ENCODE results near the gene IFT74.

The IFT74 gene
- total RNA-seq = 5.3 to 18.3 (median 11.0) reads per million in 17 experiments

GRCh38 chr9:26955921-26956859 lies at the start of gene IFT74:
Gene IFT74, plus strand, starts transcription at chr9:26956412. Its CDS starts 5,556 bp downstream, at chr9:26961968.
- DNase-seq = peak; percentile 98 to 100 (median 99)

- no peak for DNase-seq
Measured at GRCh38 chr9:26913138-26913668, 43.0 kb upstream of the IFT74 start.

GRCh38 chr9:26919698-26920097 lies 36.5 kb upstream of the IFT74 start:
- DNase-seq = no peak

GRCh38 chr9:26925609-26926008 lies 30.6 kb upstream of the IFT74 start:
- DNase-seq = no peak

GRCh38 chr9:26928902-26929495 lies 27.2 kb upstream of the IFT74 start:
- DNase-seq = no peak

- DNase-seq = no peak
Measured at GRCh38 chr9:26935847-26936246, 20.4 kb upstream of the IFT74 start.

- no peak for DNase-seq
Measured at GRCh38 chr9:26937816-26938371, 18.3 kb upstream of the IFT74 start.

GRCh38 chr9:26939955-26940711 lies 16.1 kb upstream of the IFT74 start:
- DNase-seq = no peak

GRCh38 chr9:26940779-26941178 lies 15.4 kb upstream of the IFT74 start:
- no peak for DNase-seq

GRCh38 chr9:26945591-26945990 lies 10.6 kb upstream of the IFT74 start:
- no peak for DNase-seq

- peak; percentile 91 to 95 (median 94) for DNase-seq
Measured at GRCh38 chr9:26946753-26947727, 9.2 kb upstream of the IFT74 start, which contains the start of gene PLAA. Gene PLAA, minus strand, starts transcription at chr9:26947242. Its CDS starts 197 bp downstream, at chr9:26947045.

- peak in 3 of 4 experiments; percentile 3 to 30 (median 6) for DNase-seq
Measured at GRCh38 chr9:26947736-26948135, 8.5 kb upstream of the IFT74 start.

- DNase-seq = peak in 1 of 4 experiments; percentile 24
Measured at GRCh38 chr9:26949637-26950069, 6.6 kb upstream of the IFT74 start.

- no peak for DNase-seq
Measured at GRCh38 chr9:26950521-26950920, 5.7 kb upstream of the IFT74 start.

- no peak for DNase-seq
Measured at GRCh38 chr9:26951794-26952193, 4.4 kb upstream of the IFT74 start.

GRCh38 chr9:26954050-26954508 lies 2.1 kb upstream of the IFT74 start:
- DNase-seq = peak; percentile 65 to 92 (median 84)

- peak; percentile 69 to 89 (median 80) for DNase-seq
Measured at GRCh38 chr9:26955222-26955903, 849 bp upstream of the IFT74 start.

- no peak for DNase-seq
Measured at GRCh38 chr9:26956860-26957233, 635 bp downstream of the IFT74 start.

GRCh38 chr9:26971721-26972120 lies 15.5 kb downstream of the IFT74 start:
- DNase-seq = no peak

- DNase-seq = no peak
Measured at GRCh38 chr9:26973989-26974388, 17.8 kb downstream of the IFT74 start.

All from suppressor macrophage (primary cell).